Naive thymus-derived CD4-positive, alpha-beta T cell (primary cell): ENCODE results near the gene SAMD1. TPM values are rescaled to one million over a fixed set of nuclear protein-coding genes. Genes with fewer than 3 reads are reported as not detected.

ENCODE experiments used
- ATAC-seq: fragments of 150-1000 bp; cut with Tn5 transposase; 2 replicates; pipeline ENCODE4 v1.10.0; 2021; ENCODE audit warnings: mild to moderate bottlenecking, moderate library complexity
- CTCF ChIA-PET: fragments of 350-600 bp; sonication (Branson Sonifier 250); formaldehyde crosslinking; loops from one replicate; lab custom pipeline; 2021; ENCODE audit warnings: antibody characterized with exemption; lab: Charles Lee
- POLR2A ChIA-PET: fragments of 350-600 bp; sonication (Branson Sonifier 250); formaldehyde crosslinking; loops from one replicate; lab custom pipeline; 2021; ENCODE audit warnings: antibody characterized with exemption, inconsistent platforms; lab: Charles Lee
- DNase-seq, 9 donors: peaks; one replicate each; pipeline versions ENCODE4 v3.0.0 to v3.0.0-alpha.2; 2020 to 2022; ENCODE audit warnings: mixed read lengths in 1 of 9
- H3K27ac ChIP-seq: one replicate; pipeline ENCODE4 v1.7.0; 2013; ENCODE audit warnings: mild to moderate bottlenecking, low read depth, low read length, moderate library complexity
- H3K27me3 ChIP-seq, 2 donors: one replicate each; pipeline ENCODE4 v1.7.0; 2013; ENCODE audit warnings: low read length in 2 of 2, mild to moderate bottlenecking in 2 of 2, moderate library complexity in 2 of 2; ENCODE audit not compliant: control insufficient read depth in 2 of 2, insufficient read depth in 2 of 2
- H3K36me3 ChIP-seq, 3 experiments: 1 replicate in 2 of 3; 2 replicates in 1 of 3; pipeline ENCODE4 v1.7.0; 2013; ENCODE audit warnings: low read length in 3 of 3, mild to moderate bottlenecking in 3 of 3, moderate library complexity in 1 of 3; ENCODE audit not compliant: insufficient read depth in 3 of 3, control insufficient read depth in 2 of 3
- H3K4me1 ChIP-seq, 2 donors: one replicate each; pipeline ENCODE4 v1.7.0; 2013; ENCODE audit warnings: low read length in 2 of 2, mild to moderate bottlenecking in 2 of 2, moderate library complexity in 1 of 2; ENCODE audit not compliant: control insufficient read depth in 2 of 2, insufficient read depth in 2 of 2
- H3K4me3 ChIP-seq: 2 replicates; pipeline ENCODE4 v1.7.0; 2013; ENCODE audit warnings: mild to moderate bottlenecking, low read length
- H3K9me3 ChIP-seq, 3 experiments: 1 replicate in 2 of 3; 2 replicates in 1 of 3; pipeline ENCODE4 v1.7.0; 2013; ENCODE audit warnings: low read length in 3 of 3; ENCODE audit not compliant: control insufficient read depth in 2 of 3
- H3K27ac Mint-ChIP-seq, 9 donors: one replicate each; pipeline ENCODE4 v1.8.0; 2020 to 2022; ENCODE audit warnings: mixed read lengths in 9 of 9, mild to moderate bottlenecking in 8 of 9, moderate library complexity in 5 of 9, inconsistent platforms in 2 of 9
- H3K27me3 Mint-ChIP-seq, 5 donors: one replicate each; pipeline ENCODE4 v1.8.0; 2021 to 2022; ENCODE audit warnings: mixed read lengths in 5 of 5, mild to moderate bottlenecking in 1 of 5
- H3K36me3 Mint-ChIP-seq, 5 donors: one replicate each; pipeline ENCODE4 v1.8.0; 2020 to 2022; ENCODE audit warnings: mixed read lengths in 5 of 5, mild to moderate bottlenecking in 3 of 5, inconsistent platforms in 1 of 5
- H3K4me1 Mint-ChIP-seq, 7 donors: one replicate each; pipeline ENCODE4 v1.8.0; 2020 to 2022; ENCODE audit warnings: mixed read lengths in 7 of 7, mild to moderate bottlenecking in 3 of 7, inconsistent platforms in 1 of 7
- H3K4me3 Mint-ChIP-seq, 10 donors: one replicate each; pipeline ENCODE4 v1.8.0; 2020 to 2022; ENCODE audit warnings: mild to moderate bottlenecking in 10 of 10, mixed read lengths in 10 of 10, moderate library complexity in 6 of 10, inconsistent platforms in 2 of 10
- H3K9me3 Mint-ChIP-seq, 11 donors: one replicate each; pipeline ENCODE4 v1.8.0; 2020 to 2022; ENCODE audit warnings: mixed read lengths in 11 of 11, mild to moderate bottlenecking in 4 of 11, inconsistent platforms in 1 of 11, moderate library complexity in 1 of 11
- intact Hi-C, 2 donors: fragments of 100-400 bp; cut with micrococcal nuclease; formaldehyde crosslinking; loops; one replicate each; pipeline ENCODE4 v1.15.1; 2023
- polyA plus RNA-seq, 2 donors: library from polyadenylated mRNA; unstranded; fragments of 300-500 nt; fragmentation: Illumina TruSeq; gene quantifications; one replicate each; pipeline ENCODE4 v1.2.3, GENCODE V29; 2021
- total RNA-seq, 6 experiments: library from RNA in 5 of 6; stranded (reverse) in 5 of 6; gene quantifications; 1 replicate in 5 of 6; 2 replicates in 1 of 6; pipeline ENCODE4 v1.2.3 and lab custom pipeline; 2021 to 2026

SAMD1 gene
- total RNA-seq (10 to 100 TPM; 32.6 to 87.3 (median 62.5) TPM), polyA plus RNA-seq (1 to 10 TPM; 3.0 to 4.0 TPM), total RNA-seq (lab: John Stamatoyannopoulos, UW) (61.9 reads per million, percentile 75 among the genes with 10 or more reads in this experiment)

DNA sequence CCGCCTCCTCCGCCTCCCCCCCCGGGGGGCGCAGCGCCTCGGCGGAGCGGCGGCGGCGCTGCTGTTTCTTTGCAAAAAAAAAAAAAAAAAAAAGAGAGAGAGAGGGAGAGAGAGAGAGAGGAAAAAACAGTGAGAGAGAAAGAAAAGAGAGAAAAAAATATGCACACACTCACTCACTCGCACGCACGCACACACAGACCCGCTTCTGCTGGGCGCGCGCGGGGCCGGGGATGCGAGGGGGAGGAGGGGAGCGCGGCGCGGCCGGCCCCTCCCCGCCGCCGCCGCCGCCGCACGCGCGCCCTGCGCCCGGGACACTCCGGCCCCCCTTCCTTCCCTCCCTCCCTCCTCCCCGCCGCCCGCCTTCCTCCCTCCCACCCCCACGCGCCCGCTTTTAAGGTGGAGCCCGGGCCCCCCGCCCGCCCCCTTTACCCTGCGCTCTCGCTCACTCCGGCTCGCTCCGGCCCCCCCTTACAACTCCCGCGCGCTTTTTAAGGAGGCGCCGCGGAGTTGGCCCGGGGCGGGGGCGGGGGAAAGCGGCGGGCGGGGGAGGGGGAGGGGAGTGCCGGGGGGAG lies at the start of gene SAMD1:
Gene SAMD1 (minus strand): TSS at position 243 of the 572 bp plus-strand sequence.
- H3K4me3 ChIP-seq: peak within 1 kb of the TSS; percentile 99
- intact Hi-C loops: loop anchor here (1.0 to 2.0 kb wide), 9 partner anchors 9 to 482 kb away; partner anchors contain the start of genes ASF1B (in 2 of the 2), PRKACA (in 2 of the 2), DCAF15 (in 1 of the 2) and MISP3 (in 1 of the 2)
- peaks cover 0 to 13% (median 3%) of the 10 kb centered on the region in 11 donors for H3K9me3 Mint-ChIP-seq
- ATAC-seq: peak; percentile 78
- H3K36me3 Mint-ChIP-seq: peaks cover 4 to 28% (median 7%) of the 10 kb centered on the region in 5 donors
- CTCF ChIA-PET: interaction anchor here (1.0 to 1.4 kb wide), 2 partner anchors 9 to 46 kb away, joined by 6 to 7 read pairs; partner anchors contain the start of gene ASF1B
- no peaks in the 10 kb centered on the region for H3K27me3 Mint-ChIP-seq
- peak within 1 kb of the TSS; percentile 81 to 100 (median 98) for H3K4me3 Mint-ChIP-seq
- H3K36me3 ChIP-seq: peaks cover 0 to 14% (median 0%) of the 10 kb centered on the region in 3 experiments
- peak within 1 kb of the TSS; percentile 89 for H3K27ac ChIP-seq
- peaks cover 13 to 21% (median 18%) of the 10 kb centered on the region in 7 donors for H3K4me1 Mint-ChIP-seq
- H3K27me3 ChIP-seq: no peaks in the 10 kb centered on the region
- H3K27ac Mint-ChIP-seq: peak within 1 kb of the TSS; percentile 89 to 100 (median 98)
- peak; percentile 60 to 88 (median 79) for DNase-seq
- POLR2A ChIA-PET: interaction anchor here (1.0 to 2.1 kb wide), 9 partner anchors 9 to 209 kb away, joined by 4 to 11 read pairs (median 5); partner anchors contain the start of genes ASF1B, IL27RA and PRKACA
- peaks cover 0 to 8% (median 0%) of the 10 kb centered on the region in 3 experiments for H3K9me3 ChIP-seq
- peaks cover 8 to 10% of the 10 kb centered on the region in 2 donors for H3K4me1 ChIP-seq

DNA sequence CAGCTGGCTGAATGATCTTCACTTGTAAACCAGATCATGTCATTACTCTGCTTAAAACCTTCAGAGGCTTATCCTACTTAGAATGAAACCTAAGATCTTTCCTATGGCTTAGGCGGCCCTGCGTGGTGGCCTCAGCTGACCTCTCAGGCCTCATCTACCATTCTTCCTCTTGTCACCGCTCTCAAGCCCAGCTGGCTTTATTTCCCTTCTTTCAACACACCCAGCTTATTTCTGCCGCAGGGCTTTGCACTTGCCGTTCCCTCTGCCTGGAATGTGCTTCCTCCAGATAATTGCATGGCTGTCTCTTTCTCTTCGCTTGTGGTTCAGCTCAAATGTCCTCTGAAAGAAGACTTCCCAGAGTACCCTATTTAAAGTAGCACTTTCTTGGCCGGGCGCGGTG lies 49.4 kb upstream of the SAMD1 start:
- no peaks in the 10 kb centered on the region for H3K9me3 Mint-ChIP-seq
- intact Hi-C loops: loop anchor here (5.0 to 10.0 kb wide), 5 partner anchors 133 to 547 kb away; partner anchors contain the start of genes NDUFB7 (in 1 of the 2), PTGER1 (in 1 of the 2) and RFX1 (in 1 of the 2)
- Histone ChIP-seq H3K27ac (no peak overlapping the region), H3K36me3 (peaks cover 0 to 3% (median 0%) of the 10 kb centered on the region in 3 experiments), H3K4me1 (peaks cover 8 to 22% of the 10 kb centered on the region in 2 donors), H3K4me3 (no peak overlapping the region), H3K27me3 (no peaks in the 10 kb centered on the region), H3K9me3 (no peaks in the 10 kb centered on the region)
- no peaks in the 10 kb centered on the region for H3K27me3 Mint-ChIP-seq
- ChIA-PET CTCF (interaction anchor here (0.7 to 9.0 kb wide), 5 partner anchors 8 to 260 kb away, joined by 3 to 39 read pairs (median 3); no protein-coding TSS in a partner anchor), POLR2A (interaction anchor here (0.8 to 3.7 kb wide), 4 partner anchors 9 to 392 kb away, joined by 3 to 19 read pairs (median 6); a partner anchor contains a TSS)
- no peak for DNase-seq
- H3K27ac Mint-ChIP-seq: peak overlapping the region in 7 of 9 donors; percentile 1 to 89 (median 62)
- no peak for ATAC-seq
- H3K36me3 Mint-ChIP-seq: peaks cover 0 to 10% (median 9%) of the 10 kb centered on the region in 5 donors
- peaks cover 11 to 58% (median 49%) of the 10 kb centered on the region in 7 donors for H3K4me1 Mint-ChIP-seq
- H3K4me3 Mint-ChIP-seq: peak overlapping the region in 7 of 10 donors; percentile 14 to 72 (median 29)

GRCh38 chr19:14138576-14139265 lies 48.2 kb upstream of the SAMD1 start:
- intact Hi-C loops: loop anchor here (5.0 to 10.0 kb wide), 5 partner anchors 131 to 549 kb away; partner anchors contain the start of genes NDUFB7 (in 1 of the 2), PTGER1 (in 1 of the 2) and RFX1 (in 1 of the 2)
- peaks cover 8 to 22% of the 10 kb centered on the region in 2 donors for H3K4me1 ChIP-seq

DNA sequence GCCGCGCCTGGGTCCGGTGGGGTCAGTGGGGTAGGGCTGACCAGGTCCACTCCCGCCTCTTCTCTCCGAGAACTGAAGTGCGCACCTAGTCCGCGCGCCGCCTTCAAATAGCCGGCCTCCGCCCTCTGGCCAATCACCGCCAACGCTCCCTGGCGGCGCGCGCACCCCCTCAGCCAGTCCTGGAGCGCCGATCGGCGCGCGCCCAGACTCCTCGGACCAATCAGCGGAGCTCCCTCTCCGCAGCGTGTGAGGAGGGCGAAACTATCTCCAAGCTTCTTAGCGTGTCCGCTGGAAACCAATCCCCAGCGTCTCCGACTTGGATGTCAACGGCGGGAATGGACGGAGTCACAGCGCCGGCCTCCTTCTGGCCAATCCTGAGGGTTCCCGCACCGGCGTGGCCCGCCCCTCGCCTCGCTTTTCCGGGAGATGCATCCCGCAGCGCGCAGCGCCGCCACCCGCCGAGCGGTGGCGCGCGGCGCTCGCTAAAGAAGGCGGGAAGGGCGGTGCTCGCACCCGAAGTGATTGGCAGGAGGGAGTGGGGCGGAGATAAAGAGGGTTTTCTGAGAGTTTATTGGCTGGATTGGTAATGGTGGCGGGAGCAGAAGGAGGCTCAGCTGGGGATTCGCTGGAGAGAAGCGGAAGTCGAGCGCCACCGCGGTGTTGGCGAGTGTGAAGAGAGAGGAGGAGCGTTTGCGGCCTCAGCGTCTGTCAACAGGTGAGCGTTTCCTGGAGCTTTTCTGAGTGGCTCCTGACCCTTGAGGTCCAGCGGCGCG lies 46.1 kb upstream of the SAMD1 start, which contains the start of gene ASF1B:
Gene ASF1B (minus strand): TSS at position 81 of the 773 bp plus-strand sequence. CDS start 133 bp downstream, outside the sequence.
- H3K27me3 Mint-ChIP-seq: no peaks in the 10 kb centered on the region
- peak; percentile 88 for ATAC-seq
- Histone ChIP-seq H3K4me1 (peaks cover 8 to 15% of the 10 kb centered on the region in 2 donors), H3K36me3 (no peaks in the 10 kb centered on the region), H3K27ac (peak within 1 kb of the TSS; percentile 90), H3K4me3 (peak within 1 kb of the TSS; percentile 87), H3K9me3 (no peaks in the 10 kb centered on the region), H3K27me3 (no peaks in the 10 kb centered on the region)
- H3K27ac Mint-ChIP-seq: peak within 1 kb of the TSS; percentile 88 to 97 (median 93)
- DNase-seq: peak; percentile 94 to 99 (median 99)
- peak within 1 kb of the TSS; percentile 84 to 97 (median 88) for H3K4me3 Mint-ChIP-seq
- H3K36me3 Mint-ChIP-seq: peaks cover 0 to 10% (median 6%) of the 10 kb centered on the region in 5 donors
- ChIA-PET CTCF (interaction anchor here (0.6 to 9.0 kb wide), 48 partner anchors 9 to 350 kb away, joined by 3 to 39 read pairs (median 4); a partner anchor contains a TSS), POLR2A (interaction anchor here (0.5 to 2.8 kb wide), 40 partner anchors 10 to 553 kb away, joined by 3 to 24 read pairs (median 4); partner anchors contain the start of genes ADGRE5, DNAJB1, IL27RA and MISP3)
- no peaks in the 10 kb centered on the region for H3K9me3 Mint-ChIP-seq
- H3K4me1 Mint-ChIP-seq: peaks cover 0 to 43% (median 34%) of the 10 kb centered on the region in 7 donors
- intact Hi-C loops: loop anchor here (1.0 to 10.0 kb wide), 30 partner anchors 13 to 553 kb away; partner anchors contain the start of genes DDX39A (in 2 of the 2), PRKACA (in 2 of the 2), RFX1 (in 2 of the 2) and C19orf53 (in 1 of the 2)

More at GRCh38 chr19:14138576-14139265, 48.2 kb upstream of the SAMD1 start:
- Histone ChIP-seq H3K4me3 (no peak overlapping the region), H3K27ac (no peak overlapping the region), H3K36me3 (peaks cover 0 to 3% (median 0%) of the 10 kb centered on the region in 3 experiments), H3K9me3 (no peaks in the 10 kb centered on the region), H3K27me3 (no peaks in the 10 kb centered on the region)
- H3K4me1 Mint-ChIP-seq: peaks cover 11 to 54% (median 46%) of the 10 kb centered on the region in 7 donors
- H3K27ac Mint-ChIP-seq: peak overlapping the region in 7 of 9 donors; percentile 74 to 87 (median 81)
- no peaks in the 10 kb centered on the region for H3K9me3 Mint-ChIP-seq
- DNase-seq (no peak), ATAC-seq (no peak)
- peaks cover 0 to 10% (median 9%) of the 10 kb centered on the region in 5 donors for H3K36me3 Mint-ChIP-seq
- H3K27me3 Mint-ChIP-seq: no peaks in the 10 kb centered on the region
- H3K4me3 Mint-ChIP-seq: peak overlapping the region; percentile 53 to 88 (median 70)
- CTCF ChIA-PET: interaction anchor here (1.4 to 9.0 kb wide), 2 partner anchors 56 to 210 kb away, joined by 3 to 39 read pairs; no protein-coding TSS in a partner anchor
- POLR2A ChIA-PET: interaction anchor here (0.6 to 3.7 kb wide), 5 partner anchors 11 to 261 kb away, joined by 3 to 19 read pairs (median 8); no protein-coding TSS in a partner anchor

- Mint-ChIP-seq H3K4me1 (peaks cover 0 to 39% (median 31%) of the 10 kb centered on the region in 7 donors), H3K4me3 (peak overlapping the region; percentile 42 to 97 (median 88)), H3K36me3 (peaks cover 0 to 11% (median 6%) of the 10 kb centered on the region in 5 donors), H3K27ac (peak overlapping the region; percentile 18 to 95 (median 90)), H3K27me3 (no peaks in the 10 kb centered on the region), H3K9me3 (no peaks in the 10 kb centered on the region)
- peak overlapping the region; percentile 72 for H3K27ac ChIP-seq
- no peaks in the 10 kb centered on the region for H3K36me3 ChIP-seq
- peak overlapping the region; percentile 73 for H3K4me3 ChIP-seq
- ChIA-PET CTCF (interaction anchor here (0.6 to 9.0 kb wide), 39 partner anchors 10 to 350 kb away, joined by 3 to 39 read pairs (median 4); no protein-coding TSS in a partner anchor), POLR2A (interaction anchor here (0.5 to 2.8 kb wide), 30 partner anchors 9 to 383 kb away, joined by 3 to 24 read pairs (median 5); partner anchors contain the start of genes ADGRE5, DNAJB1, IL27RA and PRKACA)
- ATAC-seq (no peak), DNase-seq (peak in 1 of 9 donors; percentile 30)
- intact Hi-C loops: loop anchor here (1.0 to 10.0 kb wide), 19 partner anchors 19 to 551 kb away; partner anchors contain the start of genes DDX39A (in 2 of the 2), DCAF15 (in 1 of the 2), MISP3 (in 1 of the 2) and NDUFB7 (in 1 of the 2)
- no peaks in the 10 kb centered on the region for H3K27me3 ChIP-seq
- no peaks in the 10 kb centered on the region for H3K9me3 ChIP-seq
- H3K4me1 ChIP-seq: peaks cover 8 to 9% of the 10 kb centered on the region in 2 donors
Observed at GRCh38 chr19:14135985-14136508, 45.5 kb upstream of the SAMD1 start.
